GM12873 (cell line): ENCODE measurements around the gene SFXN5.

Experiments used
- TF ChIP-seq, protein P1 (sequence below): IDR thresholded peaks from 2 replicates; pipeline ENCODE4 v1.5.1; 2012; ENCODE audit warnings: low read depth, mild to moderate bottlenecking, moderate library complexity, low read length, control low read depth; ENCODE audit not compliant: insufficient read depth; ENCODE audit errors: missing control alignments

The SFXN5 gene

GRCh38 chr2:72900191-72900825 lies 171.2 kb downstream of the SFXN5 start:
- TF ChIP-seq, protein P1, sequence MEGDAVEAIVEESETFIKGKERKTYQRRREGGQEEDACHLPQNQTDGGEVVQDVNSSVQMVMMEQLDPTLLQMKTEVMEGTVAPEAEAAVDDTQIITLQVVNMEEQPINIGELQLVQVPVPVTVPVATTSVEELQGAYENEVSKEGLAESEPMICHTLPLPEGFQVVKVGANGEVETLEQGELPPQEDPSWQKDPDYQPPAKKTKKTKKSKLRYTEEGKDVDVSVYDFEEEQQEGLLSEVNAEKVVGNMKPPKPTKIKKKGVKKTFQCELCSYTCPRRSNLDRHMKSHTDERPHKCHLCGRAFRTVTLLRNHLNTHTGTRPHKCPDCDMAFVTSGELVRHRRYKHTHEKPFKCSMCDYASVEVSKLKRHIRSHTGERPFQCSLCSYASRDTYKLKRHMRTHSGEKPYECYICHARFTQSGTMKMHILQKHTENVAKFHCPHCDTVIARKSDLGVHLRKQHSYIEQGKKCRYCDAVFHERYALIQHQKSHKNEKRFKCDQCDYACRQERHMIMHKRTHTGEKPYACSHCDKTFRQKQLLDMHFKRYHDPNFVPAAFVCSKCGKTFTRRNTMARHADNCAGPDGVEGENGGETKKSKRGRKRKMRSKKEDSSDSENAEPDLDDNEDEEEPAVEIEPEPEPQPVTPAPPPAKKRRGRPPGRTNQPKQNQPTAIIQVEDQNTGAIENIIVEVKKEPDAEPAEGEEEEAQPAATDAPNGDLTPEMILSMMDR: no peak

GRCh38 chr2:72898585-72898906 lies 173.0 kb downstream of the SFXN5 start:
- TF ChIP-seq, protein P1: no peak

DNA sequence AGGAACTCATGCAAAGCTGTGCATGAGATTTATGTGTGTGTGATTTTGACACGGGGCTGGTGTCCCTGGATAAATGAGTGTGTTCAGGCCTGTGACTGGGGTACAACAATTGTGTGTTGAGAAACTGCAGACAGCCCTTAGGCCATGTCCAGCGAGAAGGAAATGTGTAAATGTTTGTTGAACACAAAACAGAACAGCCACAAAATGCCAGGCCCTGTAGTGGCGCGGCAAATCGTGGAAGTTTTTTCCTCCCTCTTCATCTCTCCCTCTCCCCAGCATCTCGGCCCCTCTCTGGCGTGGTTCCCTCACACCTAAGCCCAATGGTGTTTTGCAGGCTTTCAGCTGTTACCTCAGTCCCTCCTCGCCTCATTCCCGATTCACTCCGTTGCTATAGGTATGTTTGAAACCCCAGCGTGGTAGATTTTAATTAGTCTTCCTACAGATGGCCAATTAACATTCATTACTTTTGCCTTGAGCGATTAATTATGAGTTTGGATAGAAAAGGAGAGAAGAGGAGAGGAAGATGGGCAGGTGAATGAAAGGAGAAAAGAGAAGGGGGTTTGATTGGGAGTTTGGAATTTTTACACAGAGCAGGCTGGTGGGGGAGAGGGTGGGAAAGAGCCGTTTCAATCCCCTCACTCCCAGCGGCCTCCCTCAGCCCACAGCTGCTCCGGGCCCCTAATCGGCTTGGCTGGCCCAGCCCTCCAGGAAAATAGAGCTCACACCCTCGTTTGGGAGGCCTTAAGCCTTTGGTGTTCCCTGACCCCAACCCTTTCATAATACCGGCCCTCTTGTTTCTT lies 173.5 kb downstream of the SFXN5 start:
- TF ChIP-seq, protein P1: no peak

DNA sequence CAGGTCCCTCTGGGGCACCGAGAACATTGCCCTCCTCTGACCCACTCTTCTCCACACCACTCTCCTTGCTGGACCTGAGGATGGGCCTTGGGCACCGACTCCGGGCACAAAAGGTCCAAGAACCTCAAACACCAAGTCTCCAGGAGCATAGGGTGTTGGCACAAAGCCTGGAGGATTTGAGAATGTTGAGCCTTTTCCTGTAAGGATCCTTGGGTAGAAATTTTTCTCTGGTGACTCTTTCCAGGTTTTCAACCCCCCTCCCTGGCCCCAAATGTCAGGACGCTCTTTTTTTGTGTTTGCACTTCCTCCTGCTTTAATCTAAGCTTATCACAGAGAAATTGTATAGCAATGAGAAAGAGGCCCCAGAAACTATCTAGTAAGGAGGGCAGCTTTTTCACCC lies 175.1 kb downstream of the SFXN5 start:
- TF ChIP-seq, protein P1: no peak

DNA sequence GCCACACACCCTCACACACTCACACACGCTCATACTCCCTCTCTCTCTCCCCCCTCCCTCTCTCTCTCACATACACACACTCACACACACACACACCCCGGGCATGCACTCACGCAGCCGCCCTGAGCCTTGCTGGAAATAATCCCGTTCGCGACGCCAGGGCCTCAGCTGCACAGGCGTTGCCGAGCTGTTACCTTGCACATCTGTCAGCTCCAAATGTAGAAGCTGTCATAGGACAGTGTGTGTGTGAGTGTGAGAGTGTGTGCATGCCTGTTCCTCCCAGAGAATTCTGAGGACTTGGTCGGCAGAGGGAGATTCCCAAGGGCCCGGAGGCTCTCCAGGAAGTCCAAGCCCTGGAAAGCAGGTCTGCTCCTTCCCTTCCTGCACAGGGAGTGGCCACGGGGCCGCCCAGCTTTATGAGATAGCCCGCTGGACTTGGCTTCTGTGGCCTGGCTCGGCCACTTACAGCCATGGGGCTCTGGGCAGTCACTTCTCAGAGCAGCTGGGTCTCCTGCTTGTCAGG lies 175.7 kb downstream of the SFXN5 start:
- TF ChIP-seq, protein P1: no peak

- TF ChIP-seq, protein P1: no peak
Measured at GRCh38 chr2:72895154-72895553, 176.4 kb downstream of the SFXN5 start.

DNA sequence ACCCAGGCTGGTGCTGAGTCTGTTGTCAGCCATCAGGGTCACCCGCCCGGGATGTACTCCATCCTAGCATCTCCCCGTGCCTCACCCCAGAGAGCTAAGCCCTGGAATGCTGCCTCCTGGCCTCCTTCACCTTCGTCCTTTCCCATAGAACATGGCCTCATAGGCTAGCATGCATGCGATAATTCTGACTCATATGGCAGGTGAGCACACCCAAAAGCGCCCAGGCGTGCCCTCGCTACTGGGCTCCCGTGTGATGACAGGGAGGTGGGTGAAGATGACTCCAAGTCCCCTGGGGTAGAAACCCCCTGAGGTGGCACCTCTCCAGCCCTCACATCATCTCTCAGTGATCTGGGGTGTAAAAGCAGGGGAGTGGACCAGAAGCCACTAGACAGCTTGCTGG lies 177.0 kb downstream of the SFXN5 start:
- TF ChIP-seq, protein P1: no peak
